ENCODE data around the gene FAM163A.
"Not testable (repeated sequence)": the region's sequence is repeated elsewhere in the genome, so short reads cannot be mapped to it uniquely, and the experiment has no call there.

FAM163A gene

DNA sequence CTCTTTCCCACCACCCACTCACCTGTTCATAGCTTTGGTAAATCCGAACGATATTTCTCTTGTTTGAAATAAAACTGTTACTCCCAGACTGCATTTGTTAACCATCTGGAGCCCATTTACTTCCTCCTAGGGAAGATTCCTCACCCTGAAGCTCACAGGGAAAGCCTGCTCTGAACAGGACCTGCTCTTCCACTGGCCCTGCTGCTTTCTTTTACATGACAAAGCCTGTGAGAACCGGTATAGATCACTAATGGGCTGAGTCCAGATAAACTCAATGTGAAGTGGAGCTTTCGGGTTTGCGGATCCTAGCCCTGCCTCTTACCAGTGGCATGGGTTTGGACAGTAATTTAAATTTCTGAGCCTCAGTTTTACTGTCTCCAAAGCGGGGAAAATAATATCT lies 45.2 kb downstream of the FAM163A start:
- CTCF ChIA-PET = no interaction called here
- no peak overlapping the region for H3K27ac Mint-ChIP-seq
- H3K4me1 Mint-ChIP-seq = no peaks in the 10 kb centered on the region
- DNase-seq = no peak
- no peaks in the 10 kb centered on the region for H3K36me3 Mint-ChIP-seq
- H3K27me3 Mint-ChIP-seq = peaks cover 24% of the 10 kb centered on the region
- no peaks in the 10 kb centered on the region for H3K9me3 Mint-ChIP-seq
- H3K4me3 Mint-ChIP-seq = no peak overlapping the region

DNA sequence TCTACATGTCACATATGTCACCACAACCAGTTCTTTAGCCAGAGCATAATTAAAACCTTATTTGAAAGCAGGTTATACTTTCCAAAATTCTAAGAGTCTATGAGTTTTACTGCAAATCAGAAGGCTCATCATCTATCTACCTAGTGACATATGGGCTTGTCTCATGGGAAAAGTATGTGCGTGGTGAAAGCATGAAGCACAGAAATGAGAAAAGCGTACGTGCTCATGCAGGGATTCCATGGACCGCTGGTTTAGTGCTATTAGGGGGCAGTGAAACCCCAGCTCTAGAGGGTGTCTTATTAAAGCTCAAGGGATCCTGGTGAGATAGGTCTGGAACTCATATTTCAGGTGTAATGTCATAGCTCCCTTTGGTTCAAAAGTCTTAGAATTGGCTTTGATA lies 50.2 kb downstream of the FAM163A start:
- no peak overlapping the region for H3K4me3 Mint-ChIP-seq
- peaks cover 23% of the 10 kb centered on the region for H3K27me3 Mint-ChIP-seq
- CTCF ChIA-PET = interaction anchor here (1.2 to 1.9 kb wide), 3 partner anchors 17 to 86 kb away, joined by 4 to 6 read pairs (median 6); no protein-coding TSS in a partner anchor
- no peaks in the 10 kb centered on the region for H3K9me3 Mint-ChIP-seq
- no peaks in the 10 kb centered on the region for H3K36me3 Mint-ChIP-seq
- no peak overlapping the region for H3K27ac Mint-ChIP-seq
- H3K4me1 Mint-ChIP-seq = no peaks in the 10 kb centered on the region
- DNase-seq = no peak

DNA sequence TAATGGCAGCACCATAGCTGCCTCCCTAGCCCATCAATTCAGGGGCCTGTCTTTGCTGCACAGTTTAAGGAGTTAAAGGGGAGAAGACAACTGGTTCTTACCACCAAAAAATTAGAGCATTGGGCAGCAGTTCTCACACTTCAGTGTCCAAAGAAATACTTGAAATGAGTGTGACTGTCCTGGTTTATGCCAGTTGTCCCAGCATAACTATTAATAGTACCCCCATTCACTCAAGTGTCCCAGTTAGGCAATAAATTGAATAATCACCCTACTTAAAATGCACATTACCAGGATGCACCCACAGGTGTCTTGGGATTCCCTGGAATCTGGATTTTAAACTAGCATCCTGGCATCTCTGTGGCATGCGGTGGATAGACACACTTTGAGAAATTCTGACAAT lies 51.1 kb downstream of the FAM163A start:
- CTCF ChIA-PET = interaction anchor here (3.5 kb wide), 1 partner anchor 16 kb away, joined by 19 read pairs; no protein-coding TSS in a partner anchor
- no peak for DNase-seq
- peaks cover 20% of the 10 kb centered on the region for H3K27me3 Mint-ChIP-seq
- H3K36me3 Mint-ChIP-seq = no peaks in the 10 kb centered on the region
- no peak overlapping the region for H3K4me3 Mint-ChIP-seq
- H3K27ac Mint-ChIP-seq = no peak overlapping the region
- H3K9me3 Mint-ChIP-seq = no peaks in the 10 kb centered on the region
- no peaks in the 10 kb centered on the region for H3K4me1 Mint-ChIP-seq

DNA sequence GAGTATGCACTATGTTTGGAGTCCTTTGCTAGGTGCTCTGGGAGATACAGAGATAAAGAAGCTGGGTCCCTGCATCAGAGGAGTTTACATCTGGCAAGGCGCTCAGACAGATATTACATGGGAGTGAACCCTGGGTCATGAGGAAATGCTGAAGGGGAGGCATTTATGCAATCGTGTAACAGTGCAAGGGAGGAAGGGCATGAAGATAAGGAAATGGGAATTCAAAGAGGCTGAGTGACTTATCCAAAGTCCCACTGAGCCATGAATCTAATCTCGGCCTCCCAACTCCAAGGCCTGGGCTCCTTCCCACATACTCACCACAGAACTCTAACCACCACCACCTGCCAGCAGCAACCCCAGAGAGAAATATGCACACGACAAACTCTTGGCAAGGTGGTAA lies 51.6 kb downstream of the FAM163A start:
- Mint-ChIP-seq H3K4me3 (no peak overlapping the region), H3K9me3 (no peaks in the 10 kb centered on the region), H3K27ac (no peak overlapping the region), H3K27me3 (peaks cover 16% of the 10 kb centered on the region), H3K4me1 (no peaks in the 10 kb centered on the region), H3K36me3 (no peaks in the 10 kb centered on the region)
- DNase-seq = no peak
- CTCF ChIA-PET = interaction anchor here (1.2 to 3.5 kb wide), 2 partner anchors 15 to 20 kb away, joined by 5 to 19 read pairs; no protein-coding TSS in a partner anchor

DNA sequence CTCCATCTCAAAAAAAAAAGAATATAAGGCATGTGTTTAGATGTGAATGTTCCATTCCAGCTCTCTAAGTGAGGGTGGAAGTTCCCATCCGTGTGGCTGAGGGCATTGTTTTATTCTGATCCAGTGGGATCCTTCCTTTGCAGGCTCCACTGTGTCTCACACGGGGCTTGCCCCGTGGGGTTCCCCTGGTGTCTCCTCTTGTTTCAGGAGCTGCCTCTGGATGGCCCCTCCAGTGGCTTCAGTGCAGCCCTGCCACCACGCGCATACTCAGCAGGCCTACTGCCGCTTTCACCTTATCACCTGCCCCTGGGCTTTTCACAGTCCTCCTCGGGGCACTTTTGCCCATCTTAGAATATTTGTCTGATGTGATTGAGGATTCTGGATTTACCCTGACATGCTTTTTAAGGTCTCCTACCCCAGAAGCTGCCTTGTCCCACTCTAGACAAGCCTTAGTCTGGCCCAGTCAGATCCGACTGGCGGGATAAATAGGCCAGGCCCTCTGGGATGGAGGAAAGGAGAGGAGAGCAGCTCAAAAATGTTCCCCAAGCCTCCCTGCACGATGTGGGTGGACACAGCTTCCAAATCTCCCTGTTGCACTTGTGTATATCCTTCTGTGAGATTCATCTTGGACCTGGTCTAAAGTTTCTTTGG lies 55.2 kb downstream of the FAM163A start:
- H3K27ac Mint-ChIP-seq = no peak overlapping the region
- CTCF ChIA-PET = interaction anchor here (1.3 to 2.4 kb wide), 2 partner anchors 11 to 17 kb away, joined by 4 to 18 read pairs; no protein-coding TSS in a partner anchor
- H3K36me3 Mint-ChIP-seq = no peaks in the 10 kb centered on the region
- H3K4me1 Mint-ChIP-seq = no peaks in the 10 kb centered on the region
- DNase-seq = no peak
- no peaks in the 10 kb centered on the region for H3K9me3 Mint-ChIP-seq
- H3K4me3 Mint-ChIP-seq = no peak overlapping the region
- H3K27me3 Mint-ChIP-seq = peaks cover 10% of the 10 kb centered on the region

DNA sequence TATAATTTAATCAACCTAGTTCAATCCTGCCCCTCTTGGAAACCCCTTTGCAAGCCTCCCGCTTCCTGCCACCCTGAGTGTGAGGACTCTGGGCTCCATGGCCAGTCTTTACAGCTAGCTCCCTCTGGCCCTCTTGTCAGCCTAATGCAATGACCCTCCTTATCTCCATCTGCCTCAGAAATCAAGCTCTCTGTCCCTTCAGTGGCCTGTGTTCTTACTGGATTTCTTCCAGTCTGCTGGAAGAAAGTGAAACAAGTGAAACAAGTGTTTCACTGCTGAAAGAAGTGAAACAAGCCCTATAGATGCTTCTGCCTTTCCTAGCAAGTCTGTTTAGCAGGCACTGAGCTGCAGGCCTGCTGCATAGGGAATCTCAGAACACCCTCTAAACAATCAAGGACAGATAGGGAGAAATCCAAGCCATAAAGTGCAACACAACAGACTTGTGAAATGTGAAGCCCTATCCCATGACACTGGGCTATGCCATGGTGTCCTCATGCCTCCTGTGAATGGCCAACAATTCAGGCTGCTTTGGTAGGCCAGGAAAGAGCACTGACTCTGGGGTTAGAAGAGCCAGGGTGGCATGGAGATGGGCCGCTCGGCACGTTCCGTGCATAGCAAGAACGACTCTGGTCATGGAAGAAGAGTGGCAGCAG lies 55.9 kb downstream of the FAM163A start:
- Mint-ChIP-seq H3K4me1 (no peaks in the 10 kb centered on the region), H3K4me3 (no peak overlapping the region), H3K9me3 (no peaks in the 10 kb centered on the region), H3K27ac (no peak overlapping the region), H3K27me3 (peaks cover 10% of the 10 kb centered on the region), H3K36me3 (no peaks in the 10 kb centered on the region)
- CTCF ChIA-PET = interaction anchor here (1.3 to 2.4 kb wide), 2 partner anchors 10 to 16 kb away, joined by 4 to 18 read pairs; no protein-coding TSS in a partner anchor
- DNase-seq = no peak

DNA sequence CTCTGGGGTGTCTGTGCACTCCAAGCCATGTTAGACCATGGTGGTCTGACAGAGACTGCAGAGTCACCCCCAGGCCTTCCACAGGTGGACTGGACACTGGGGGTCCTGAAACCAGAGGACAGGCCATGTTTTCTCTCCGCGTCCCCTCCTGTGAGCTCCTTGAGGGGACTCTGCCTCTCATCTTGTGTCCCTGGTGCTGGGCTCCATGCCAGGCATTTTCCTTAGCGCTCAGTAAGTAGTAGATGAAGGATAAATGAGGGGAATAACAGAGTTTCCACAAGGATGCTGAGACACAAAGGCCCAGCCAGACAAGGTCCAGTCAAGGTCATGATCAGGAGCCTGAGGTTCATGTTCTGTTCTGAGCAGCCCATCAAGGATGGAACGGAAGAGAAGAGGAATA lies 57.4 kb downstream of the FAM163A start:
- no peaks in the 10 kb centered on the region for H3K4me1 Mint-ChIP-seq
- CTCF ChIA-PET = no interaction called here
- H3K36me3 Mint-ChIP-seq = no peaks in the 10 kb centered on the region

DNA sequence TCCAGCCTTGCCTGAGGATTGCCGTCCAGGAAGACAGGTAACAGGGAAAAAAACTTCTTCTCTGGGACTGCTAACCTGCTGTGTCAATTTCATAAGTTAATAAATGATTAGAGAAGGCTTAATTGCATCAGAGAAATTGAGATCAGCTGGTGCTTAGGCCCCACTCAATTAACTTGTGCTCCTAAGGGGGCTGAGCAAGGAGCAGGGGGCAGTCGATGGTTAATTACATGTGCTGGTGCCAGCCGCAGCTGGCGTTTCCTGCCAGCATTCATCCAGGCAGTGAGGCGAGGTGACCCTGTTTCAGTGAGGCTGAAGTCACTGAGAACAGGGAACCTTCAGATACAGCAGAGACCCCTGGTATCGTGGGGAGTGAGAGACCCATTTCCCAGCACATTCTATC lies 60.0 kb downstream of the FAM163A start:
- no peak overlapping the region for H3K27ac Mint-ChIP-seq
- no peaks in the 10 kb centered on the region for H3K4me1 Mint-ChIP-seq
- no peaks in the 10 kb centered on the region for H3K9me3 Mint-ChIP-seq
- no peak overlapping the region for H3K4me3 Mint-ChIP-seq
- no peak for DNase-seq
- CTCF ChIA-PET = interaction anchor here (0.8 to 0.9 kb wide), 2 partner anchors 11 to 96 kb away, joined by 3 read pairs; no protein-coding TSS in a partner anchor
- peaks cover 7% of the 10 kb centered on the region for H3K27me3 Mint-ChIP-seq
- no peaks in the 10 kb centered on the region for H3K36me3 Mint-ChIP-seq

More for the DNA sequence above, 57.4 kb downstream of the FAM163A start:
- DNase-seq = no peak
- Mint-ChIP-seq H3K9me3 (no peaks in the 10 kb centered on the region), H3K4me3 (no peak overlapping the region), H3K27ac (no peak overlapping the region), H3K27me3 (peaks cover 10% of the 10 kb centered on the region)

DNA sequence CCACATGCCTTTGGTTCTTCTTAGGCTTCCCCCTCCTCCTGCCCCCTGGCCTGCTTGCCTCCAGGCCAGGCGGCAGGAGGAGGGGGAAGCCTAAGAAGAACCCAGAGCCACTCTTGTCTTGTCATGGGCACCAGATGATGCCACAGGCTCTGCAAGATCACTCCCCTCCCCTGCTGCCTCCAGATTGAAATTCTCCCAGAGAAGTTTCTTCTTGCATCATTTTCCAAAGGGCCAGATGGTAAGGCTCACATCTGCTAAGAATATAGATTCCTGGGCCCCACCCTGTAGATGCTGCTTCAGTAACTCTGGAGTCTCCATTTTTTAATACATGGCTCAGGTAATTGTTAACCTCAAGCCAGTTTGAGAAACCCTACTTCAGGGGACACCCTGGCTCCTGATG lies 60.8 kb downstream of the FAM163A start:
- Mint-ChIP-seq H3K4me1 (no peaks in the 10 kb centered on the region), H3K27me3 (peaks cover 4% of the 10 kb centered on the region), H3K4me3 (no peak overlapping the region), H3K36me3 (no peaks in the 10 kb centered on the region), H3K9me3 (no peaks in the 10 kb centered on the region), H3K27ac (no peak overlapping the region)
- DNase-seq = no peak
- CTCF ChIA-PET = no interaction called here

DNA sequence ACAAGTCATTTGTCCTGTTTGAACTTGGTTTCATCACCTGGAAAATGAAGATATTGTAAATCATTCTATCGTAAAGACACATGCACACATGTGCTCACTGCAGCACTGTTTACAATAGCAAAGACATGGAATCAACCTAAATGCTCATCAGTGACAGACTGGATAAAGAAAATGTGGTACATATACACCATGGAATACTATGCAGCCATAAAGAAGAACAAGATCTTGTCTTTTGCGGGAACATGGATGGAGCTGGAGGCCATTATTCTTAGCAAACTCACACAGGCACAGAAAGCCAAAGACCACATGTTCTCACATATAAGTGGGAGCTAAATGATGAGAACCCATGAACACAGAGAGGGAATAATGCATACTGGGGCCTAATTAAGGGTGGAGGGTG lies 61.3 kb downstream of the FAM163A start:
- H3K4me3 Mint-ChIP-seq, H3K4me1 Mint-ChIP-seq, H3K27me3 Mint-ChIP-seq, H3K9me3 Mint-ChIP-seq, DNase-seq, H3K36me3 Mint-ChIP-seq, H3K27ac Mint-ChIP-seq: not testable (repeated sequence)
- CTCF ChIA-PET = interaction anchor here (2.3 kb wide), 1 partner anchor 10 kb away, joined by 14 read pairs; no protein-coding TSS in a partner anchor

DNA sequence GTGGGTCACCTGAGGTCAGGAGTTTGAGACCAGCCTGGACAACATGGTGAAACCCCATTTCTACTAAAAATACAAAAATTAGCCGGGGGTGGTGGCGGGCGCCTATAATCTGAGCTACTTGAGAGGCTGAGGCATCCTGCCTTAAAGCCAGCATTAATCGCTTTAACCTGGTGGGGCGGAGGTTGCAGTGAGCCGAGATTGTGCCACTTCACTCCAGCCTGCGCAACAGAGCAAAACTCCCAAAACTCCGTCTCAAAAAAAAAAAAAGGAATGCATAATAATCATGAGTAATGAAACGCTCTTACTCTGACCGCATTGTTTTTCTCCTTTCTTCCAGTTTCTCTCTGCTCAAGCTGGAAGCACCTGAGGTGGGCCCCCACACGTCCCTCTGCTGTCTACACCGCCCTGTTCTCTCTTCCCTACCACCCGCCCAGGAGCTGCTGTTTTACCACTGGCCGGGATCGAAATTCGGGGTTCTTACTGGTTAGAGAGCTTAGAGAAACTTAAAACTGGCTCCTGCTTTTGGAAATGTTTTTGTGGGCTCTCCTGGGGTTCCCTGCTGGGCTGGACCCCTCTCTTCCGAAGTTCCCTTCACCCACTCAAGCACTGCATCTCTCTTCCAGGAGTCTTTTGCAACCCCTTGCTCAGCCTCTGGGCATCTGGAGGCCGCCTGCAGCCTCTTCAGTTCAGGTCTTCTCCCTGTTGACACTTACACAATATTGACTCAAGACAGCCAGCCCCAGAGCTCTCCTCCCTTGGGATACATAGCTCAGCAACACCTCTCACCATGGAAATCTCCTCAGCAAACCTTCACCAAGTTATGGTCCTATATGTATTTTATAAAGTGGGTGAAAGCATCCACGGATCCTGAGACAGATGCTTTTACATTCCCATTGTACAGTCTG lies 62.5 kb downstream of the FAM163A start:
- Mint-ChIP-seq H3K4me1 (no peaks in the 10 kb centered on the region), H3K27ac (no peak overlapping the region), H3K36me3 (no peaks in the 10 kb centered on the region), H3K4me3 (no peak overlapping the region), H3K9me3 (no peaks in the 10 kb centered on the region), H3K27me3 (peaks cover 14% of the 10 kb centered on the region)
- DNase-seq = no peak
- CTCF ChIA-PET = interaction anchor here (2.3 to 14.8 kb wide), 2 partner anchors 9 to 99 kb away, joined by 14 to 565 read pairs; no protein-coding TSS in a partner anchor

DNA sequence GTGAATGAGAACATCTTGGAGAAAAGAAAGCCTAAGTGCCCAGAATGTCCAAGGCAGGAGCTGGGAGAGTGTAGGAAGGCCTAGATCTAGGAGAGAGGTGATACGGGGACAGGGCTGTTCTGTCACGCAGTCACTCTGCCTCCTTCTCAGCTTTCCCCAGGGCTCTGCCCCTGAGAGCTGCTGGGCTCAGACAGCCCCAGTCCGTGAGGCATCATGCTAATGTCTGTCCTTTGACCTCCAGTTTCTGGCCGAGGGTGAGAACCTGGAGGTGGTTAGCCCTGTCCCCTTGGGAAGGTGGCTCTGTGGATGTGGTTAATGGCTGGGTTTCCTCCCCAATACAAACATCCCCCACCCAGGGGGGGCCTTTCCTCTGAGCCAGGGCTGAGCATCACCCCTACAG lies 63.2 kb downstream of the FAM163A start:
- Mint-ChIP-seq H3K4me1 (no peaks in the 10 kb centered on the region), H3K36me3 (no peaks in the 10 kb centered on the region), H3K27ac (no peak overlapping the region), H3K4me3 (no peak overlapping the region), H3K27me3 (peaks cover 19% of the 10 kb centered on the region), H3K9me3 (no peaks in the 10 kb centered on the region)
- no peak for DNase-seq
- CTCF ChIA-PET = interaction anchor here (2.3 to 14.8 kb wide), 2 partner anchors 8 to 100 kb away, joined by 14 to 565 read pairs; no protein-coding TSS in a partner anchor

DNA sequence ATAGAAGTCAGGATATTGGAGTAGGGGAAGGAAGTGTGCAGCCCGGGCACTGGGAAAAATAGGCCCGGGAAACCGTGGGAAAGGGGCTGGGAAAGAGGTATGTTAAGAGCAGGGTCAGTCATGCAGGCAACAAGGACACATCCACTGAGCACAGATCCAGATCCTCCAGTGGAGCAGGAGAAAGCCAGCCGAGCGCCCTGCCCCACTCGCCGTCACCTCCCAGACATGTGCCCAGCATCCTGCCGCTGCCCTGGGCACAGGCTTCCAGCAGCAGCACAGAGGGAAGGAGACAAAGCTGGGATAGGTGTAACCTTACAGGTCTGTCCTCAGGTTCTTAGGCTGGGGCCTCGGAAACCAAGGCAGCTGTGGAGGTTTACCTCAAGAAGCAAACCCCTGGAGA lies 64.2 kb downstream of the FAM163A start:
- CTCF ChIA-PET = interaction anchor here (3.3 to 14.8 kb wide), 2 partner anchors 8 to 101 kb away, joined by 18 to 565 read pairs; no protein-coding TSS in a partner anchor
- Mint-ChIP-seq H3K4me1 (no peaks in the 10 kb centered on the region), H3K4me3 (no peak overlapping the region), H3K27me3 (peaks cover 28% of the 10 kb centered on the region), H3K36me3 (no peaks in the 10 kb centered on the region), H3K27ac (no peak overlapping the region), H3K9me3 (no peaks in the 10 kb centered on the region)
- DNase-seq = no peak
